MCF 10A (cell line): ENCODE data around the gene C19orf67. TPM values are rescaled to one million over a fixed set of nuclear protein-coding genes. Genes with fewer than 3 reads are reported as not detected.

ENCODE experiments used
- Bru-seq: library from RNA; stranded (reverse); fragments of 400-500 nt; gene quantifications from one replicate; lab custom pipeline; 2021; lab: Mats Ljungman, UMichigan
- BruChase-seq, 2 experiments: library from RNA; stranded (reverse); fragments of 400-500 nt; gene quantifications; one replicate each; lab custom pipeline; 2021; lab: Mats Ljungman, UMichigan
- BruUV-seq: library from RNA; stranded (reverse); fragments of 400-500 nt; replicated peaks from 2 replicates; lab custom pipeline; 2021; lab: Mats Ljungman, UMichigan
- CTCF ChIA-PET: fragments of 300-600 bp; sonication (Branson Sonifier 250); formaldehyde crosslinking; extraction: SDS; loops from one replicate; lab custom pipeline; 2021; ENCODE audit warnings: antibody characterized with exemption, inconsistent platforms; lab: Yijun Ruan, JAX
- POLR2A ChIA-PET: fragments of 300-600, 350-650 bp; sonication (Branson Sonifier 250); formaldehyde crosslinking; extraction: SDS; loops from one replicate; lab custom pipeline; 2020; ENCODE audit warnings: antibody characterized with exemption, inconsistent platforms; lab: Yijun Ruan, JAX
- DNase-seq: peaks from one replicate; pipeline ENCODE4 v3.0.0-alpha.2; 2018; ENCODE audit not compliant: unreplicated experiment
- H3K27ac Mint-ChIP-seq: one replicate; pipeline ENCODE4 v1.8.0; 2022; ENCODE audit warnings: mild to moderate bottlenecking, low read depth, mixed read lengths; ENCODE audit not compliant: unreplicated experiment
- H3K27me3 Mint-ChIP-seq: one replicate; pipeline ENCODE4 v1.8.0; 2022; ENCODE audit warnings: mixed read lengths; ENCODE audit not compliant: insufficient read depth, unreplicated experiment
- H3K36me3 Mint-ChIP-seq: one replicate; pipeline ENCODE4 v1.8.0; 2022; ENCODE audit warnings: mild to moderate bottlenecking, moderate library complexity, mixed read lengths; ENCODE audit not compliant: insufficient read depth, unreplicated experiment
- H3K4me1 Mint-ChIP-seq: one replicate; pipeline ENCODE4 v1.8.0; 2022; ENCODE audit warnings: mixed read lengths; ENCODE audit not compliant: insufficient read depth, unreplicated experiment
- H3K4me3 Mint-ChIP-seq: one replicate; pipeline ENCODE4 v1.8.0; 2022; ENCODE audit warnings: mild to moderate bottlenecking, moderate library complexity, mixed read lengths; ENCODE audit not compliant: unreplicated experiment
- H3K9me3 Mint-ChIP-seq: one replicate; pipeline ENCODE4 v1.8.0; 2022; ENCODE audit warnings: mixed read lengths; ENCODE audit not compliant: unreplicated experiment
- intact Hi-C: fragments of 100-400 bp; cut with micrococcal nuclease; formaldehyde crosslinking; loops from 2 replicates; pipeline ENCODE4 v1.14.1; 2022
- long read RNA-seq: library from polyadenylated mRNA; stranded (forward); transcript quantifications from one replicate; pipeline ENCODE4 v2.0.0, GENCODE V29; 2022
- total RNA-seq: library from RNA; stranded (reverse); gene quantifications from 2 replicates; pipeline ENCODE4 v1.2.3, GENCODE V29; 2022
- TF ChIP-seq, protein P1 (sequence below): fragments of 200-600 bp; IDR thresholded peaks from one replicate; pipeline ENCODE4 v1.8.0; 2022; ENCODE audit warnings: antibody characterized with exemption, mild to moderate bottlenecking; ENCODE audit not compliant: unreplicated experiment

Gene C19orf67
- total RNA-seq (not detected in 2 replicates), Bru-seq, nascent RNA (percentile 13 among the genes with signal in this experiment), BruChase-seq, experiment 1, labeled RNA remaining after a 6-hour chase (percentile 13 among the genes with signal in this experiment), BruChase-seq, experiment 2, labeled RNA remaining after a 2-hour chase (not detected)
- long read RNA-seq: 0 reads

DNA sequence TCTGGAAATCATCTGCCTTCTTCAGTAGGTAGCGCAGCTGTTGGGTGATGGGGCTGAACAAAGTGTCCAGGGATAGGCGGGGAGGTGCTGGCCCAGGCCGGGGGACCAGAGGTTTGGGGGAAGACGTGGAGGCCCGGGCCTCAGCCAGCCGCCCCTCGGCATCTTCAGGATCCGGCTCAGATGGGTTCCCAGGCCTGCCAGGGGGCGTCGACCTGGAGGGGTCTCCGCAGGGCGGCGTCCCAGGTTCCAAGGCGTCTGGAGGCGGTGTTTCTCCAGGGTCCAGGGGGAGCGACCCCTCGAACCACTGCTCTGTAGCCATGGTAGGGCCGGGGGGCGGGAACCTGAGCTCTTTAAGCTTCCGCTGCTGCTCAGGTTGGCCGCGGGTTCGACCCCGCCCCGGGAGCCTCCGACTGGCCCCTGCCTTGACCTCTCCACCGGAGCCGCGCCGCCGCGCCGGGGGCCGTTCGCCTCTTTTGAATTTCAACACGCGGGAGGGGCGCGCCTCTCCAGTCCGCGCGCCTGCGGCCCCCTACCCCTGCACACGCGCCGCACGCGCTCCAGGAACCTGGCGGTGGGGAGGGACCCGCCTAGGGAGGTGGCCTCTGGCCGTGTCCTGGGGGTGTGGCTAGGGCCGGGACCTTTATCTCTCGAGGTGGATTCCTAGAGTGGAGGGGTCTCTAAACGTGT is at the start of gene C19orf67:
C19orf67 (minus strand) TSS at position 475 of the 687 bp plus-strand sequence; CDS start at position 319, 156 bp downstream.
- Mint-ChIP-seq H3K36me3 (peaks cover 20% of the 10 kb centered on the region), H3K4me3 (no peak within 1 kb of the TSS), H3K9me3 (no peaks in the 10 kb centered on the region), H3K27ac (no peak within 1 kb of the TSS), H3K4me1 (peaks cover 6% of the 10 kb centered on the region), H3K27me3 (no peaks in the 10 kb centered on the region)
- BruUV-seq: no TSS peak
- intact Hi-C loops: no loop called here
- CTCF ChIA-PET: interaction anchor here (0.6 kb wide), 2 partner anchors 132 to 1150 kb away, joined by 3 read pairs; no protein-coding TSS in a partner anchor
- no peak for DNase-seq
- TF ChIP-seq, protein P1, sequence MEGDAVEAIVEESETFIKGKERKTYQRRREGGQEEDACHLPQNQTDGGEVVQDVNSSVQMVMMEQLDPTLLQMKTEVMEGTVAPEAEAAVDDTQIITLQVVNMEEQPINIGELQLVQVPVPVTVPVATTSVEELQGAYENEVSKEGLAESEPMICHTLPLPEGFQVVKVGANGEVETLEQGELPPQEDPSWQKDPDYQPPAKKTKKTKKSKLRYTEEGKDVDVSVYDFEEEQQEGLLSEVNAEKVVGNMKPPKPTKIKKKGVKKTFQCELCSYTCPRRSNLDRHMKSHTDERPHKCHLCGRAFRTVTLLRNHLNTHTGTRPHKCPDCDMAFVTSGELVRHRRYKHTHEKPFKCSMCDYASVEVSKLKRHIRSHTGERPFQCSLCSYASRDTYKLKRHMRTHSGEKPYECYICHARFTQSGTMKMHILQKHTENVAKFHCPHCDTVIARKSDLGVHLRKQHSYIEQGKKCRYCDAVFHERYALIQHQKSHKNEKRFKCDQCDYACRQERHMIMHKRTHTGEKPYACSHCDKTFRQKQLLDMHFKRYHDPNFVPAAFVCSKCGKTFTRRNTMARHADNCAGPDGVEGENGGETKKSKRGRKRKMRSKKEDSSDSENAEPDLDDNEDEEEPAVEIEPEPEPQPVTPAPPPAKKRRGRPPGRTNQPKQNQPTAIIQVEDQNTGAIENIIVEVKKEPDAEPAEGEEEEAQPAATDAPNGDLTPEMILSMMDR: no peak
- POLR2A ChIA-PET: no interaction called here

DNA sequence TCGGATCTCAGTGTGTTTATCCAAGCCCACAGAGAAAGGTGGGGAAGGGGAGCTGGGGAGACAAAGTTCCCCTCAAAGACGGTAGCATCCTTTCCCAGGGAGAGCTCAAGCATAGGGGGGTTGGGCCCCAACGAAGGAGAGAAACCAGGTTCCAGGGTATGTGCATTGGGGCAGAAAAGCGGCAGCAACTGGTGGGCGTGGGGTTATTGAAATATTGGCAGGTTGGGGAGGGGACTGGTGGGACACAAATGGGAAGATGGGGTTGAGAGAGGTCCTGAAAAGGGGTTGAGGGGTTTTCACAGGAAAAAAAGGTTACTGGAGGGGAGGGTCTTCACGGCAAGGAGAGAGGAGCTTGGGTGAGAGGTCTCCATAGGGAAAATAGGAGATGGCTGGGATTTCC is 49.8 kb upstream of the C19orf67 start:
- no peak for DNase-seq
- intact Hi-C loops: loop anchor here (5.0 kb wide), 1 partner anchor 342 kb away; the partner anchor contains the start of gene PTGER1
- TF ChIP-seq, protein P1: no peak
- Mint-ChIP-seq H3K27ac (peak overlapping the region; percentile 76), H3K27me3 (no peaks in the 10 kb centered on the region), H3K4me1 (peaks cover 30% of the 10 kb centered on the region), H3K36me3 (peaks cover 9% of the 10 kb centered on the region), H3K4me3 (peak overlapping the region; percentile 82), H3K9me3 (no peaks in the 10 kb centered on the region)
- TSS peak; percentile 46 for BruUV-seq
- ChIA-PET CTCF (interaction anchor here (0.6 to 2.7 kb wide), 14 partner anchors 9 to 421 kb away, joined by 3 to 17 read pairs (median 4); partner anchors contain the start of gene DCAF15), POLR2A (interaction anchor here (0.6 to 2.7 kb wide), 4 partner anchors 9 to 192 kb away, joined by 3 to 9 read pairs (median 4); no protein-coding TSS in a partner anchor)

DNA sequence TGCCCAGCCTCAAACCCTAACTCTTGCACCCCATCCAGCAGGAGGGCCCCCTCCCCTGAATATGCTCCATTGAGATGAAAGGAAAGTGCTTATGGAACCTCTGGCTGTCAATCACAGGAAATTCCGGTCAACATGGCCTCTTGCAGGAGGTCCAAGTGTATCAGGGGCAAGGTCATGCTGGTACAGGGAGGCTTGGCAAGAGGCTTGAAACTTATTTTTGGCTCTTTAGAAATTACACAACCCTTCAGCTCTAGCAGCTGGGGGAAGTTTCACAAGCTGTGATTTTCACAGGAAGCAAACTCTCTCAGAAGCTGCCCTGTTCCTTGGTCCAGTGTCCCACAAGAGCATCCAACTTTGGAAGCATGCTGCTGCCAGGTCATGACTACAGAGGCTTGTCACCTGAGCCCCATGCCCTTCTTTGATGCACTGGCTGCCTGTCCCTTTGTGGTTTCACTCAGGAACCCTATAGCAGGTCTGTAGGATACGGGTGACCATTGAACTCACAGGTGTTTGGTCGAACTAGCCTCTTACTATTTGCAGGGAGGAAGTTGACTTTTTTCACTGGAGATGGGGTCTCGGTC is 42.4 kb upstream of the C19orf67 start:
- Mint-ChIP-seq H3K36me3 (peaks cover 5% of the 10 kb centered on the region), H3K9me3 (no peaks in the 10 kb centered on the region), H3K27me3 (no peaks in the 10 kb centered on the region), H3K4me1 (peaks cover 3% of the 10 kb centered on the region), H3K4me3 (no peak overlapping the region), H3K27ac (no peak overlapping the region)
- no TSS peak for BruUV-seq
- ChIA-PET CTCF (interaction anchor here (0.6 to 1.3 kb wide), 3 partner anchors 8 to 248 kb away, joined by 3 read pairs; partner anchors contain the start of gene ASF1B), POLR2A (interaction anchor here (1.4 kb wide), 1 partner anchor 9 kb away, joined by 4 read pairs; the partner anchor contains the start of gene ASF1B)
- TF ChIP-seq, protein P1: no peak
- intact Hi-C loops: no loop called here
- DNase-seq: no peak

DNA sequence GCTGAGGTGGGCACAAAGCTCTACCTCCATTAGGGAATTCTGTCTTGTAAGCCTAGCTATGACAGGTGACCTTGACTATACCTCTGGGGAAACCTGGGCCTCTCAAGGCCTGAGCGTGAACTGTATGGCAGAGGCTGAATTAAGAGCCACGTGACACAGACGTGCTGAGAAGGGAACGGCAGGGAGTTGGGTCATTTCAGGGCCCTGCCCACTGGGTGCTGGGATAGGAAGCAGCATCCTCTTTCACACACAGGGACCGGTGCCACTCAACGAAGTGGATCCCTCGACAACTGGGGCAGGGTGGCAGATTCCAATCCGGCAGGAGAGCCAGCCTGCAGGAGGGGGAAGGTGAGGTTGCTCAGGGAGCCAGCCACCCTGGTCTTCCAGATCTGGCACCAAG is 41.6 kb upstream of the C19orf67 start:
- intact Hi-C loops: no loop called here
- BruUV-seq: no TSS peak
- POLR2A ChIA-PET: interaction anchor here (2.6 kb wide), 1 partner anchor 9 kb away, joined by 9 read pairs; the partner anchor contains the start of gene ASF1B
- CTCF ChIA-PET: no interaction called here
- Mint-ChIP-seq H3K36me3 (peaks cover 5% of the 10 kb centered on the region), H3K27ac (no peak overlapping the region), H3K9me3 (no peaks in the 10 kb centered on the region), H3K27me3 (no peaks in the 10 kb centered on the region), H3K4me1 (peaks cover 3% of the 10 kb centered on the region), H3K4me3 (no peak overlapping the region)
- TF ChIP-seq, protein P1: no peak
- no peak for DNase-seq
